ENCODE measurements around the gene ARFGEF3.

The ARFGEF3 gene

GRCh38 chr6:138370631-138371451 lies 209.1 kb downstream of the ARFGEF3 start:
- no peak for DNase-seq (ENCODE audit: low spot score)

GRCh38 chr6:138371452-138371711 lies 209.6 kb downstream of the ARFGEF3 start:
- DNase-seq (ENCODE audit: low spot score), result no peak

GRCh38 chr6:138371720-138372119 lies 210.0 kb downstream of the ARFGEF3 start:
- DNase-seq (ENCODE audit: low spot score), result no peak

- DNase-seq (ENCODE audit: low spot score), result peak; percentile 20
These were observed 211.1 kb downstream of the ARFGEF3 start for GRCh38 chr6:138372711-138373463.

- no peak for DNase-seq (ENCODE audit: low spot score)
These were observed 212.5 kb downstream of the ARFGEF3 start for GRCh38 chr6:138374230-138374629.

GRCh38 chr6:138374815-138375214 lies 213.1 kb downstream of the ARFGEF3 start:
- DNase-seq (ENCODE audit: low spot score), result no peak

- DNase-seq (ENCODE audit: low spot score), result no peak
These were observed 215.3 kb downstream of the ARFGEF3 start for GRCh38 chr6:138377042-138377441.

GRCh38 chr6:138377844-138378243 lies 216.1 kb downstream of the ARFGEF3 start, which contains the start of gene SMIM28:
SMIM28 (plus strand) TSS chr6:138377905; CDS start chr6:138378073, 168 bp downstream.
- no peak for DNase-seq (ENCODE audit: low spot score)

- DNase-seq (ENCODE audit: low spot score), result no peak
These were observed 216.7 kb downstream of the ARFGEF3 start for GRCh38 chr6:138378463-138378862.

- no peak for DNase-seq (ENCODE audit: low spot score)
These were observed 220.9 kb downstream of the ARFGEF3 start for GRCh38 chr6:138382498-138383265.

GRCh38 chr6:138383776-138384175 lies 222.0 kb downstream of the ARFGEF3 start:
- DNase-seq (ENCODE audit: low spot score), result no peak

- DNase-seq (ENCODE audit: low spot score), result no peak
These were observed 225.2 kb downstream of the ARFGEF3 start for GRCh38 chr6:138386897-138387296.

- no peak for DNase-seq (ENCODE audit: low spot score)
These were observed 226.0 kb downstream of the ARFGEF3 start for GRCh38 chr6:138387577-138388368.

- no peak for DNase-seq (ENCODE audit: low spot score)
These were observed 227.8 kb downstream of the ARFGEF3 start for GRCh38 chr6:138389551-138389950.
